ENCODE data around the gene MFN2. TPM values are rescaled to one million over a fixed set of nuclear protein-coding genes. Genes with fewer than 3 reads are reported as not detected.

MFN2 gene
- total RNA-seq, 1 experiment from 2014 or later = 104 TPM

DNA sequence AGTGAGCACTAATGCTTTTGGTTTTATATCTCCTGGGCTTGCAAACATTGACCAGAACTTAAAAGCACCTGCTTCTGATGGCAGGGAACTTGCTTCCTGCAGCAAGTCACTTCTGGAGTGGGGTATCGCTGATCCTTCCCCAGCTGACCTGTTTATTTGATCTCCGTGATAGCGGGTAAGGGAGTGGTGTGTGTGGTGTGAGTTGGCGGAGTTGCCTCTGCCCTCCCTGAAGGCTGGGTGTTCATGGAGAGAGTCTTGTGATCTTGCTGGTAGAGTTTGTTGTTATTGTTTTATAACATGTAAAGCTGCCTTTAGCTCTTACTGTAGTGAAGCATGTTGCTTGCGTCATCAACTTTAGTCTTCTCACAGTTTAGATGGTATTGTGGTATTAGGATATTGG is 3.9 kb downstream of the MFN2 start:
- Histone ChIP-seq H3K36me3 (ENCODE audit: control insufficient read depth, insufficient read depth, low read length) (peaks cover 11% of the 10 kb centered on the region), H3K4me1 (ENCODE audit: control insufficient read depth, insufficient read depth, low read length) (peaks cover 23% of the 10 kb centered on the region), H3K4me3 (ENCODE audit: low read depth in 2 of 2, low read length in 2 of 2) (no peak overlapping the region), H3K27ac (ENCODE audit: low read length) (no peak overlapping the region), H3K27me3 (ENCODE audit: control insufficient read depth, insufficient read depth, low read length) (no peaks in the 10 kb centered on the region), H3K9me3 (ENCODE audit: control insufficient read depth, insufficient read depth, low read depth, low read length) (no peaks in the 10 kb centered on the region)
- no peak for TF ChIP-seq TCF7L2 (IDR thresholded peaks at IDR 0.05; ENCODE audit: low read depth, low read length)
- TF ChIP-seq, protein P1, sequence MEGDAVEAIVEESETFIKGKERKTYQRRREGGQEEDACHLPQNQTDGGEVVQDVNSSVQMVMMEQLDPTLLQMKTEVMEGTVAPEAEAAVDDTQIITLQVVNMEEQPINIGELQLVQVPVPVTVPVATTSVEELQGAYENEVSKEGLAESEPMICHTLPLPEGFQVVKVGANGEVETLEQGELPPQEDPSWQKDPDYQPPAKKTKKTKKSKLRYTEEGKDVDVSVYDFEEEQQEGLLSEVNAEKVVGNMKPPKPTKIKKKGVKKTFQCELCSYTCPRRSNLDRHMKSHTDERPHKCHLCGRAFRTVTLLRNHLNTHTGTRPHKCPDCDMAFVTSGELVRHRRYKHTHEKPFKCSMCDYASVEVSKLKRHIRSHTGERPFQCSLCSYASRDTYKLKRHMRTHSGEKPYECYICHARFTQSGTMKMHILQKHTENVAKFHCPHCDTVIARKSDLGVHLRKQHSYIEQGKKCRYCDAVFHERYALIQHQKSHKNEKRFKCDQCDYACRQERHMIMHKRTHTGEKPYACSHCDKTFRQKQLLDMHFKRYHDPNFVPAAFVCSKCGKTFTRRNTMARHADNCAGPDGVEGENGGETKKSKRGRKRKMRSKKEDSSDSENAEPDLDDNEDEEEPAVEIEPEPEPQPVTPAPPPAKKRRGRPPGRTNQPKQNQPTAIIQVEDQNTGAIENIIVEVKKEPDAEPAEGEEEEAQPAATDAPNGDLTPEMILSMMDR (IDR thresholded peaks at IDR 0.05) = no peak
- TF ChIP-seq, protein P2, sequence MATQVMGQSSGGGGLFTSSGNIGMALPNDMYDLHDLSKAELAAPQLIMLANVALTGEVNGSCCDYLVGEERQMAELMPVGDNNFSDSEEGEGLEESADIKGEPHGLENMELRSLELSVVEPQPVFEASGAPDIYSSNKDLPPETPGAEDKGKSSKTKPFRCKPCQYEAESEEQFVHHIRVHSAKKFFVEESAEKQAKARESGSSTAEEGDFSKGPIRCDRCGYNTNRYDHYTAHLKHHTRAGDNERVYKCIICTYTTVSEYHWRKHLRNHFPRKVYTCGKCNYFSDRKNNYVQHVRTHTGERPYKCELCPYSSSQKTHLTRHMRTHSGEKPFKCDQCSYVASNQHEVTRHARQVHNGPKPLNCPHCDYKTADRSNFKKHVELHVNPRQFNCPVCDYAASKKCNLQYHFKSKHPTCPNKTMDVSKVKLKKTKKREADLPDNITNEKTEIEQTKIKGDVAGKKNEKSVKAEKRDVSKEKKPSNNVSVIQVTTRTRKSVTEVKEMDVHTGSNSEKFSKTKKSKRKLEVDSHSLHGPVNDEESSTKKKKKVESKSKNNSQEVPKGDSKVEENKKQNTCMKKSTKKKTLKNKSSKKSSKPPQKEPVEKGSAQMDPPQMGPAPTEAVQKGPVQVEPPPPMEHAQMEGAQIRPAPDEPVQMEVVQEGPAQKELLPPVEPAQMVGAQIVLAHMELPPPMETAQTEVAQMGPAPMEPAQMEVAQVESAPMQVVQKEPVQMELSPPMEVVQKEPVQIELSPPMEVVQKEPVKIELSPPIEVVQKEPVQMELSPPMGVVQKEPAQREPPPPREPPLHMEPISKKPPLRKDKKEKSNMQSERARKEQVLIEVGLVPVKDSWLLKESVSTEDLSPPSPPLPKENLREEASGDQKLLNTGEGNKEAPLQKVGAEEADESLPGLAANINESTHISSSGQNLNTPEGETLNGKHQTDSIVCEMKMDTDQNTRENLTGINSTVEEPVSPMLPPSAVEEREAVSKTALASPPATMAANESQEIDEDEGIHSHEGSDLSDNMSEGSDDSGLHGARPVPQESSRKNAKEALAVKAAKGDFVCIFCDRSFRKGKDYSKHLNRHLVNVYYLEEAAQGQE (IDR thresholded peaks at IDR 0.05; ENCODE audit: insufficient read depth in 1 of 2, low read depth in 2 of 2, low read length in 1 of 2) = no peak
- TF ChIP-seq POLR2AphosphoS5 (IDR thresholded peaks at IDR 0.05; ENCODE audit: low read depth, low read length) = no peak
- no peak for TF ChIP-seq SIN3A (IDR thresholded peaks at IDR 0.05; ENCODE audit: borderline replicate concordance, insufficient read depth, low read depth, low read length)
- ATAC-seq (no peak), DNase-seq (ENCODE audit: low read depth, low spot score) (no peak)
- ChIA-PET POLR2A (interaction anchor here (0.6 kb wide), 1 partner anchor 170 kb away, joined by 6 read pairs; no protein-coding TSS in a partner anchor), CTCF (no interaction called here)
- intact Hi-C loops (cut with micrococcal nuclease; ENCODE audit: unreplicated experiment) (no loop called here), in situ Hi-C loops (cut with HindIII; ENCODE audit: low pct_unique_long_range_greater_than_20kb, low sequenced_read_pairs) (no loop called here)
- no TSS peak for BruUV-seq (replicated peaks)

DNA sequence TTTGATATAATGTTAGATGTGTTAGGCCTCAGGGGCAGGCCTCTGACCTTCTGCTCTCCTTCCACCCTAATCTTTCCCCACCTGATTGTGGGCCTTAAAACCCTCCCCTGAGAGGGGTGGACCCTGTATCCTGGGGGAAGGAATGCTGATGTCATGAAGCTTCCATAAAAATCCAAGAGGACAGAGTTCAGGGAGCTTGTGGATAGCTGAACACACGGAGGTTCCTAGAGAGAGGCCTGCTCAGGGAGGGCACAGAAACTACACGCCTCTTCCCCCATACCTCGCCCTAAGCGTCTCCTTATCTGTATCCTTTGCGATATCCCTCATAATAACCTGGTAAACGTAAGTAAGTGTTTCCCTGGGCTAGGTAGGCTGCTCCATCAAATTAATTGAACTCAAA is 4.3 kb downstream of the MFN2 start:
- in situ Hi-C loops (cut with HindIII; ENCODE audit: low pct_unique_long_range_greater_than_20kb, low sequenced_read_pairs) = no loop called here
- BruUV-seq (replicated peaks) = no TSS peak
- CTCF ChIA-PET = no interaction called here

More for the DNA sequence above, 4.3 kb downstream of the MFN2 start:
- POLR2A ChIA-PET = no interaction called here
- Histone ChIP-seq H3K4me3 (ENCODE audit: low read depth in 2 of 2, low read length in 2 of 2) (no peak overlapping the region), H3K27ac (ENCODE audit: low read length) (no peak overlapping the region), H3K9me3 (ENCODE audit: control insufficient read depth, insufficient read depth, low read depth, low read length) (no peaks in the 10 kb centered on the region), H3K36me3 (ENCODE audit: control insufficient read depth, insufficient read depth, low read length) (peaks cover 11% of the 10 kb centered on the region), H3K4me1 (ENCODE audit: control insufficient read depth, insufficient read depth, low read length) (peaks cover 19% of the 10 kb centered on the region), H3K27me3 (ENCODE audit: control insufficient read depth, insufficient read depth, low read length) (no peaks in the 10 kb centered on the region)
- ATAC-seq (no peak), DNase-seq (ENCODE audit: low read depth, low spot score) (no peak)
- no peak for TF ChIP-seq SIN3A (IDR thresholded peaks at IDR 0.05; ENCODE audit: borderline replicate concordance, insufficient read depth, low read depth, low read length)
- no peak for TF ChIP-seq POLR2AphosphoS5 (IDR thresholded peaks at IDR 0.05; ENCODE audit: low read depth, low read length)
- TF ChIP-seq, protein P2 (IDR thresholded peaks at IDR 0.05; ENCODE audit: insufficient read depth in 1 of 2, low read depth in 2 of 2, low read length in 1 of 2) = no peak
- TF ChIP-seq, protein P1 (IDR thresholded peaks at IDR 0.05) = no peak
- TF ChIP-seq TCF7L2 (IDR thresholded peaks at IDR 0.05; ENCODE audit: low read depth, low read length) = no peak
- intact Hi-C loops (cut with micrococcal nuclease; ENCODE audit: unreplicated experiment) = no loop called here
